SU-DHL-6 (cell line): ENCODE data around the gene DENND6B.

Source experiments
- H2AFZ ChIP-seq: fragments of 200-600 bp; sonication (generic); 2 replicates; pipeline ENCODE4 v1.6.1; 2014; ENCODE audit warnings: low read depth, mild to moderate bottlenecking, moderate library complexity, mixed read lengths, antibody characterized with exemption, low read length; ENCODE audit not compliant: severe bottlenecking
- H3F3A ChIP-seq: fragments of 200-600 bp; shearing (Covaris generic); 2 replicates; pipeline ENCODE4 v1.6.0; 2016; ENCODE audit warnings: antibody characterized with exemption, mild to moderate bottlenecking; ENCODE audit not compliant: insufficient read depth
- H3K27ac ChIP-seq: fragments of 200-600 bp; sonication (generic); 2 replicates; pipeline ENCODE4 v1.5.1; 2016; ENCODE audit warnings: low read depth, mild to moderate bottlenecking, low read length, moderate library complexity, mixed read lengths
- H3K27me3 ChIP-seq: fragments of 200-600 bp; sonication (generic), shearing (Covaris generic); 2 replicates; pipeline ENCODE4 v1.6.0; 2014; ENCODE audit warnings: mild to moderate bottlenecking, low read length
- H3K36me3 ChIP-seq: fragments of 200-600 bp; sonication (generic); 2 replicates; pipeline ENCODE4 v1.6.1; 2014; ENCODE audit warnings: mild to moderate bottlenecking, low read length, mixed read lengths
- H3K4me2 ChIP-seq: fragments of 300-600, 200-600 bp; shearing (Covaris generic), sonication (generic); 2 replicates; pipeline ENCODE4 v1.6.0; 2014; ENCODE audit warnings: low read length, low read depth, mild to moderate bottlenecking; ENCODE audit not compliant: poor library complexity, severe bottlenecking
- H3K4me3 ChIP-seq: fragments of 200-600 bp; sonication (generic); 2 replicates; pipeline ENCODE4 v1.5.1; 2014; ENCODE audit warnings: antibody characterized with exemption, low read length, mild to moderate bottlenecking, mixed read lengths; ENCODE audit not compliant: insufficient read depth, poor library complexity, severe bottlenecking
- H3K79me2 ChIP-seq: fragments of 200-600 bp; sonication (generic); 2 replicates; pipeline ENCODE4 v1.6.1; 2014; ENCODE audit warnings: mild to moderate bottlenecking, low read length, moderate library complexity; ENCODE audit not compliant: insufficient read depth
- H3K9ac ChIP-seq: fragments of 200-600 bp; sonication (generic); 2 replicates; pipeline ENCODE4 v1.7.0; 2014; ENCODE audit warnings: mild to moderate bottlenecking, low read length
- H3K9me2 ChIP-seq: fragments of 200-600 bp; sonication (generic); replicated peaks from 2 replicates; pipeline ENCODE4 v1.6.1; 2014; ENCODE audit warnings: low read length; ENCODE audit not compliant: insufficient read depth
- H3K9me3 ChIP-seq: fragments of 200-600 bp; sonication (generic); 2 replicates; pipeline ENCODE4 v1.6.1; 2014; ENCODE audit warnings: low read length, mixed read lengths; ENCODE audit not compliant: insufficient read depth
- H4K20me1 ChIP-seq: fragments of 200-600 bp; sonication (generic); 2 replicates; pipeline ENCODE4 v1.6.1; 2014; ENCODE audit warnings: low read depth, mild to moderate bottlenecking, antibody characterized with exemption, low read length, moderate library complexity, mixed read lengths
- EZH2phosphoT487 ChIP-seq: fragments of 200-600 bp; sonication (generic), shearing (Covaris generic); conservative IDR thresholded peaks from 2 replicates; pipeline ENCODE4 v1.6.1; 2018; ENCODE audit warnings: mild to moderate bottlenecking, antibody characterized with exemption, low read length, moderate library complexity, mixed read lengths
- TF ChIP-seq, protein P1 (sequence below): fragments of 200-600 bp; sonication (generic); IDR thresholded peaks from one replicate; pipeline ENCODE4 v1.5.1; 2017; ENCODE audit warnings: antibody characterized with exemption, mild to moderate bottlenecking, low read length, moderate library complexity; ENCODE audit not compliant: insufficient read depth, poor library complexity, severe bottlenecking

The DENND6B gene, protein sequence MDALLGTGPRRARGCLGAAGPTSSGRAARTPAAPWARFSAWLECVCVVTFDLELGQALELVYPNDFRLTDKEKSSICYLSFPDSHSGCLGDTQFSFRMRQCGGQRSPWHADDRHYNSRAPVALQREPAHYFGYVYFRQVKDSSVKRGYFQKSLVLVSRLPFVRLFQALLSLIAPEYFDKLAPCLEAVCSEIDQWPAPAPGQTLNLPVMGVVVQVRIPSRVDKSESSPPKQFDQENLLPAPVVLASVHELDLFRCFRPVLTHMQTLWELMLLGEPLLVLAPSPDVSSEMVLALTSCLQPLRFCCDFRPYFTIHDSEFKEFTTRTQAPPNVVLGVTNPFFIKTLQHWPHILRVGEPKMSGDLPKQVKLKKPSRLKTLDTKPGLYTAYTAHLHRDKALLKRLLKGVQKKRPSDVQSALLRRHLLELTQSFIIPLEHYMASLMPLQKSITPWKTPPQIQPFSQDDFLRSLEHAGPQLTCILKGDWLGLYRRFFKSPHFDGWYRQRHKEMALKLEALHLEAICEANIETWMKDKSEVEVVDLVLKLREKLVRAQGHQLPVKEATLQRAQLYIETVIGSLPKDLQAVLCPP

DNA sequence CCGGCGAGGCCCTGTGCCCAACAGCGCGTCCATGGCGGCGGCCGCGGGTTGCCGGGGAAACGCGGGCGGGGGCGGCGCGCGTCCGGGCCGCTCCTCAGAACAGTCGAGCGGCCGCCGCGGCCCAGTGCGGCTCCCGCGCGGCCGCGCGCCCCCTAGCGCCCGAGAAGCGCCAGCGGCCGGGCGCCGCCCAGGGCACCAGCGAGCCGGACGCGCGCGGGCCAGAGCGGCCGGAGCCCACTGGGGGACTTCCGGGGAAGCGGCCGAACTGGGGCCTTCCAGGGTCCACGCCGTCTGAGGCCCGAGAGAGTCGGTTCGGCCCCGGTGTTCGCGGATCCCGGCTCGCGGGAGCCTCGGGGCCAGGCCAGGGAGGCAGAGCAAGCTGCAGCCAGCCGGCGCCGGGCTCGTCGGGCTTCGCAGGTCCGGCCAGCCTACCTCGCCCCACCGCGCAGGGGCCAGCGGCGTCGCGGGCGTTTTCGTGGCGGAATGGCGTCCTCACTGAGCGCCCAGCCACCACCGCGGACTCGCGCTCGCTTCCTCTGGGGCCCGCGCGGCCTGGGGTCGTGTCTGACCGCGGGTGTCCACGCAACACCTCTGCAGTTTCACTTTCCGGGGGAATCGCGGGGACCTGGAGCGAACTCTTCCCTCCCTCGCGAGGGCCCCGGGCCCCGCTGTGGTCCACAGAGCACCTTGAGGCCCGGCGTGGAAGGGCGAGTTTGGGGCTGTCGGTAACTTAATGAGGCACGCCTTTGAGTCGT lies at the start of gene DENND6B:
TSS of gene DENND6B (minus strand) at position 57 of the 755 bp plus-strand sequence. CDS start at position 33, 24 bp downstream.
- peak within 1 kb of the TSS; percentile 52 for H3K4me2 ChIP-seq
- H3K9me3 ChIP-seq = no peaks in the 10 kb centered on the region
- H2AFZ ChIP-seq = peak within 1 kb of the TSS; percentile 61
- H3K79me2 ChIP-seq = peaks cover 10% of the 10 kb centered on the region; the same call in 1 of the 2 replicates
- peaks cover 23% of the 10 kb centered on the region for H3F3A ChIP-seq
- H3K27me3 ChIP-seq = no peaks in the 10 kb centered on the region
- TF ChIP-seq EZH2phosphoT487 = no peak
- TF ChIP-seq, protein P1, sequence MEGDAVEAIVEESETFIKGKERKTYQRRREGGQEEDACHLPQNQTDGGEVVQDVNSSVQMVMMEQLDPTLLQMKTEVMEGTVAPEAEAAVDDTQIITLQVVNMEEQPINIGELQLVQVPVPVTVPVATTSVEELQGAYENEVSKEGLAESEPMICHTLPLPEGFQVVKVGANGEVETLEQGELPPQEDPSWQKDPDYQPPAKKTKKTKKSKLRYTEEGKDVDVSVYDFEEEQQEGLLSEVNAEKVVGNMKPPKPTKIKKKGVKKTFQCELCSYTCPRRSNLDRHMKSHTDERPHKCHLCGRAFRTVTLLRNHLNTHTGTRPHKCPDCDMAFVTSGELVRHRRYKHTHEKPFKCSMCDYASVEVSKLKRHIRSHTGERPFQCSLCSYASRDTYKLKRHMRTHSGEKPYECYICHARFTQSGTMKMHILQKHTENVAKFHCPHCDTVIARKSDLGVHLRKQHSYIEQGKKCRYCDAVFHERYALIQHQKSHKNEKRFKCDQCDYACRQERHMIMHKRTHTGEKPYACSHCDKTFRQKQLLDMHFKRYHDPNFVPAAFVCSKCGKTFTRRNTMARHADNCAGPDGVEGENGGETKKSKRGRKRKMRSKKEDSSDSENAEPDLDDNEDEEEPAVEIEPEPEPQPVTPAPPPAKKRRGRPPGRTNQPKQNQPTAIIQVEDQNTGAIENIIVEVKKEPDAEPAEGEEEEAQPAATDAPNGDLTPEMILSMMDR = no peak
- H3K9ac ChIP-seq = peak within 1 kb of the TSS; percentile 62
- H3K27ac ChIP-seq = no peak within 1 kb of the TSS
- H3K36me3 ChIP-seq = no peaks in the 10 kb centered on the region
- H3K9me2 ChIP-seq = no peaks in the 10 kb centered on the region
- peak within 1 kb of the TSS; percentile 51 for H3K4me3 ChIP-seq
- H4K20me1 ChIP-seq = no peaks in the 10 kb centered on the region

DNA sequence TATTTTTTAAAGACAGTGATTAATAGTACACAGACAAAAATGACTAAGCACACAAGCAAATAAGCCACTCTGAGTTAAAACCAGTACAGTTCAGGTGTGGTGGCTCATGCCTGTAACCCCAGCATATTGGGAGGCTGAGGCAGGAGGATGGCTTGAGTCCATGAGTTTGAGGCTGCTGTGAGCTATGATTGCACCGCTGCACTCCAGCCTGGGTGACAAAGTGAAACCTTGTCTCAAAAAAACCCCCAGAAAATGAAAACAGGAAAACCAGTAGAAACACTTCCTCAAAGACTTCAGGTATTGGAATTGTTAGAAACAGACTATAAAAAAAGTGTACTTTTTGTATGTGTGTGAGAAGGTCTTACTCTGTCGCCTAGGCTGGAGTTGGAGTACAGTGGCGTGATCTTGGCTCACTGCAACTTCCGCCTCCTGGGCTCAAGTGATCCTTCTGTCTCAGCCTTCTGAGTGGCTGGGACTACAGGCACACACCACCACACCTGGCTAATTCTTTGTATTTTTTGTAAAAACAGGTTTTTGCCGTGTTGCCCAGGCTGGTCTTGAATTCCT lies 49.4 kb upstream of the DENND6B start:
- no peak overlapping the region for H2AFZ ChIP-seq
- no peak overlapping the region for H3K4me2 ChIP-seq
- no peak overlapping the region for H3K27ac ChIP-seq
- H3K9ac ChIP-seq = no peak overlapping the region
- peaks cover 27% of the 10 kb centered on the region for H3K79me2 ChIP-seq
- H3K9me2 ChIP-seq = no peaks in the 10 kb centered on the region
- H4K20me1 ChIP-seq = no peaks in the 10 kb centered on the region
- no peak for TF ChIP-seq EZH2phosphoT487
- TF ChIP-seq, protein P1 = no peak
- no peaks in the 10 kb centered on the region for H3K9me3 ChIP-seq
- H3K4me3 ChIP-seq = no peak overlapping the region
- peaks cover 8% of the 10 kb centered on the region; the same call in 1 of the 2 replicates for H3F3A ChIP-seq
- peaks cover 10% of the 10 kb centered on the region; the same call in 1 of the 2 replicates for H3K36me3 ChIP-seq
- H3K27me3 ChIP-seq = no peaks in the 10 kb centered on the region

DNA sequence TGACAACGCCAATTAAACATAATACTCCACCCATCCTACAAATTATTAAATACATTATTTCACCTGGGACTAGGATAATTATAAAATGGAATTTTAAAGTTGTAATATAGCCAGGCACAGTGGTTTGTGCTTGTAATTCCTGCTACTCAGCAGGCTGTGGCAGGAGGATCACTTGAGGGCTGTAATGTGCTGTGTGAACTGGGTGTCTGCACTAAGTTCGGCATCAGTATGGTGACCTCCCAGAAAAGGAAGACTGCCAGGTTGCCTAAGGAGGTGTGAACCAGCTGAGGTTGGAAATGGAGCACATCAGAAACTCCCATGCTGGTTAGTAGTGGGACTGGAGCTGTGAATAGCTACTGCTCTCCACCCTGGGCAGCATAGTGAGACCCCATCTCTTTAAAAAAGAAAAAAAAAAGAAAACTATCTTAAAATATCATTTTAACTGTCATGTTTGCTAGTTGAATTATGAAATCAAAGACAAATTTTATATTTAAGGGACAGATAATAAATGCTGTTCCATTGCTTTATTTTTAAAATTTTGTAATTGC lies 44.4 kb upstream of the DENND6B start:
- H3K79me2 ChIP-seq = peaks cover 51% of the 10 kb centered on the region
- H3K36me3 ChIP-seq = peaks cover 10% of the 10 kb centered on the region; the same call in 1 of the 2 replicates
- TF ChIP-seq, protein P1 = no peak
- no peak for TF ChIP-seq EZH2phosphoT487

More for the DNA sequence above, 44.4 kb upstream of the DENND6B start:
- H3K9me3 ChIP-seq = no peaks in the 10 kb centered on the region
- H3K27me3 ChIP-seq = no peaks in the 10 kb centered on the region
- no peak overlapping the region for H3K27ac ChIP-seq
- no peaks in the 10 kb centered on the region for H3K9me2 ChIP-seq
- H2AFZ ChIP-seq = no peak overlapping the region
- H3K9ac ChIP-seq = no peak overlapping the region
- peaks cover 3% of the 10 kb centered on the region; the same call in 1 of the 2 replicates for H3F3A ChIP-seq
- no peak overlapping the region for H3K4me3 ChIP-seq
- no peak overlapping the region for H3K4me2 ChIP-seq
- peaks cover 8% of the 10 kb centered on the region; the same call in 1 of the 2 replicates for H4K20me1 ChIP-seq
